Right lobe of liver (tissue), 6 donors: ENCODE measurements around the gene TRAFD1. TPM values are rescaled to one million over a fixed set of nuclear protein-coding genes. Genes with fewer than 3 reads are reported as not detected.

Experiments
- ATAC-seq, 4 donors: fragments of 200-7000 bp; cut with Tn5 transposase; one replicate each; pipeline ENCODE4 v1.9.1; 2020; ENCODE audit warnings: mild to moderate bottlenecking in 4 of 4, moderate library complexity in 4 of 4
- DNase-seq, 3 donors: peaks; one replicate each; pipeline ENCODE4 v3.0.0-alpha.2; 2020
- H3K27ac ChIP-seq, 3 donors: fragments of 200-600 bp; one replicate each; pipeline ENCODE4 v1.8.0; 2022
- H3K27me3 ChIP-seq, 2 donors: fragments of 200-600 bp; one replicate each; pipeline ENCODE4 v1.8.0; 2022
- H3K36me3 ChIP-seq, 4 donors: fragments of 200-600 bp; sonication (generic) in 1 of 4; one replicate each; pipeline versions ENCODE4 v1.5.1 to v1.8.0; 2017 to 2022; ENCODE audit warnings: control low read depth in 1 of 4
- H3K4me1 ChIP-seq, 4 donors: fragments of 200-600 bp; sonication (generic) in 1 of 4; one replicate each; pipeline versions ENCODE4 v1.5.1 to v1.8.0; 2017 to 2022; ENCODE audit warnings: control low read depth in 1 of 4
- H3K4me3 ChIP-seq, 3 donors: fragments of 200-600 bp; one replicate each; pipeline ENCODE4 v1.8.0; 2022
- H3K9me3 ChIP-seq, 4 donors: fragments of 200-600 bp; sonication (generic) in 1 of 4; one replicate each; pipeline versions ENCODE4 v1.5.1 to v1.8.0; 2017 to 2022; ENCODE audit warnings: control low read depth in 1 of 4
- POLR2A ChIP-seq: fragments of 450-650 bp; IDR thresholded peaks from one replicate; pipeline ENCODE4 v1.6.1; 2017; ENCODE audit warnings: antibody characterized with exemption, mild to moderate bottlenecking
- WGBS: methylation state at CpG from one replicate; pipeline ENCODE4 v1.1.6; 2018; ENCODE audit warnings: low coverage, low lambda C conversion rate; ENCODE audit not compliant: insufficient coverage; ENCODE audit errors: missing lambda C conversion rate; 5-methylcytosine and 5-hydroxymethylcytosine counted together
- intact Hi-C, 2 donors: fragments of 100-400 bp; cut with DNase I; formaldehyde crosslinking; loops; one replicate each; pipeline versions ENCODE4 v1.11.2 to v1.14.1; 2022
- total RNA-seq, 6 experiments: library from RNA; depleted of rRNA in 2 of 6; stranded (reverse); fragments of >200 nt in 2 of 6; fragmentation: NEBNext Ultra II Directional in 3 of 6; extraction: Animal tissue kit (Norgen Biotek cat#: 25700) in 3 of 6; gene quantifications; one replicate each; pipeline versions ENCODE4 v1.1.0 to v1.2.4, GENCODE V29; 2016 to 2023
- TF ChIP-seq, protein P1 (sequence below), 4 donors: fragments of 200-600 bp in 3 of 4; fragments of 450-650 bp in 1 of 4; IDR thresholded peaks; one replicate each; pipeline versions ENCODE4 v1.5.1 to v1.8.0; 2016 to 2022; ENCODE audit warnings: antibody characterized with exemption in 4 of 4, mild to moderate bottlenecking in 2 of 4
- donor health status: DM: no; HTN: yes; CAD: no.
- donor health status: DM: no; HTN: no; CAD: no.
- donor health status: DM: no; HTN: no; CAD: no.
- donor health status: DM: no; HTN: yes; CAD: no.
- donor health status: DM: no; HTN: yes; CAD: no.

Gene TRAFD1
- total RNA-seq, 6 experiments from 2014 or later: 6.3 to 14.9 (median 10.3) TPM

- Histone ChIP-seq H3K27me3 (no peaks in the 10 kb centered on the region), H3K27ac (no peak overlapping the region), H3K4me3 (no peak overlapping the region), H3K4me1 (no peaks in the 10 kb centered on the region), H3K9me3 (no peaks in the 10 kb centered on the region), H3K36me3 (peaks cover 0 to 20% (median 8%) of the 10 kb centered on the region in 4 donors)
- ATAC-seq (no peak), DNase-seq (peak in 1 of 3 donors; percentile 31)
- 90% methylated on average over 4 of the region's 26 CpGs for WGBS
- intact Hi-C loops: no loop called here
- TF ChIP-seq, protein P1, sequence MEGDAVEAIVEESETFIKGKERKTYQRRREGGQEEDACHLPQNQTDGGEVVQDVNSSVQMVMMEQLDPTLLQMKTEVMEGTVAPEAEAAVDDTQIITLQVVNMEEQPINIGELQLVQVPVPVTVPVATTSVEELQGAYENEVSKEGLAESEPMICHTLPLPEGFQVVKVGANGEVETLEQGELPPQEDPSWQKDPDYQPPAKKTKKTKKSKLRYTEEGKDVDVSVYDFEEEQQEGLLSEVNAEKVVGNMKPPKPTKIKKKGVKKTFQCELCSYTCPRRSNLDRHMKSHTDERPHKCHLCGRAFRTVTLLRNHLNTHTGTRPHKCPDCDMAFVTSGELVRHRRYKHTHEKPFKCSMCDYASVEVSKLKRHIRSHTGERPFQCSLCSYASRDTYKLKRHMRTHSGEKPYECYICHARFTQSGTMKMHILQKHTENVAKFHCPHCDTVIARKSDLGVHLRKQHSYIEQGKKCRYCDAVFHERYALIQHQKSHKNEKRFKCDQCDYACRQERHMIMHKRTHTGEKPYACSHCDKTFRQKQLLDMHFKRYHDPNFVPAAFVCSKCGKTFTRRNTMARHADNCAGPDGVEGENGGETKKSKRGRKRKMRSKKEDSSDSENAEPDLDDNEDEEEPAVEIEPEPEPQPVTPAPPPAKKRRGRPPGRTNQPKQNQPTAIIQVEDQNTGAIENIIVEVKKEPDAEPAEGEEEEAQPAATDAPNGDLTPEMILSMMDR (IDR thresholded peaks at IDR 0.05): no peak
- no peak for TF ChIP-seq POLR2A
Observed at GRCh38 chr12:112166051-112167015, 41.0 kb downstream of the TRAFD1 start.

- no peak for DNase-seq
- H3K9me3 ChIP-seq: no peaks in the 10 kb centered on the region
- WGBS: no CpG with 5 or more reads among the region's 12 CpGs
- H3K27me3 ChIP-seq: no peaks in the 10 kb centered on the region
- H3K4me1 ChIP-seq: no peaks in the 10 kb centered on the region
- TF ChIP-seq, protein P1 (IDR thresholded peaks at IDR 0.05): no peak
- no peak for TF ChIP-seq POLR2A
- intact Hi-C loops: no loop called here
- no peak overlapping the region for H3K4me3 ChIP-seq
- peaks cover 0 to 22% (median 8%) of the 10 kb centered on the region in 4 donors for H3K36me3 ChIP-seq
- no peak for ATAC-seq
- H3K27ac ChIP-seq: no peak overlapping the region
Observed at GRCh38 chr12:112167031-112167461, 41.7 kb downstream of the TRAFD1 start.

DNA sequence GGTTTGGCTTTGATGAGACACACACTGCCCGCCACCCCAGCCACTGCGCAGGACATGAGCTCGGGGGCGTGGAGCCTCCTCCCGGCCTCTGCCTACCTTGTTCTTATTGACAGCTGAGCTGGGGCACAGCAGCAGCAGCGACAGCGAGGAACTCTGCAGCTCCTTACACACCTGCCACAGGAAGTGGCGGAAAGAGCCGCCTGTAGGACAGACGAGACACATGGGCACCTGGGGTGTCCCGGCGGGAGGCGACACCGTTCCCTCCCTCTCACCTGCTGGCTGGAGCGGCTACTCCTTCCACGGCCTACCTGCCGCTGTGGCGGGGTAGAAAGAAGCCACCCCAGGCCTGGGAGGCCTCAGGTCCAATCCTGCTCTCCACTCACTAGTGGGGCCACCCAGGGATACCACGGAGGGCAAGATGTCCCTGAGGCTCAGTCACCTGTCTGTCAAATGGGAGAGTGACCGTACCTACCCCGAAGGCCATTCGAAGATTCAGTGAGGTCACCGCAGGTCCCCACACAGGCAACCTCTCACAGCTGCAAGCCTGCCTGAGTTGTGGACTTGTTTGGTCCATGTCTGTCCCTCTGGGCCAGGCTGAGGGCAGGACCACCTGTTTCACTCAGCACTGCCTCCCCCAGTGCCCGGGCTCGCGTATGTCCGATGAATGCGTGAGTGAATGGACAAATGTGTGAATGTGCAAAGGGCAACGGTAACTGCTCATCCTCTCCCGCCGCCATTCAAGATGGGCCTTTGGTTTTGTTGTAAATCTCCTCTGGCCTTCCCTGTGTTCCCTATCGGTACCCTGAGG lies 42.6 kb downstream of the TRAFD1 start:
- intact Hi-C loops: no loop called here
- H3K9me3 ChIP-seq: no peaks in the 10 kb centered on the region
- ATAC-seq (no peak), DNase-seq (peak in 1 of 3 donors; percentile 46)
- 83% methylated on average over 2 of the region's 32 CpGs for WGBS
- no peaks in the 10 kb centered on the region for H3K27me3 ChIP-seq
- no peak overlapping the region for H3K4me3 ChIP-seq
- no peak for TF ChIP-seq POLR2A
- TF ChIP-seq, protein P1 (IDR thresholded peaks at IDR 0.05): no peak
- no peak overlapping the region for H3K27ac ChIP-seq
- no peaks in the 10 kb centered on the region for H3K4me1 ChIP-seq
- peaks cover 0 to 20% (median 5%) of the 10 kb centered on the region in 4 donors for H3K36me3 ChIP-seq

GRCh38 chr12:112168561-112168971 lies 43.2 kb downstream of the TRAFD1 start:
- ATAC-seq: no peak
- 100% methylated on average over 1 of the region's 8 CpGs for WGBS
- DNase-seq: no peak
- intact Hi-C loops: no loop called here
- TF ChIP-seq POLR2A: no peak
- TF ChIP-seq, protein P1 (IDR thresholded peaks at IDR 0.05): no peak
- H3K36me3 ChIP-seq: peaks cover 0 to 15% (median 5%) of the 10 kb centered on the region in 4 donors
- H3K27me3 ChIP-seq: no peaks in the 10 kb centered on the region
- H3K4me1 ChIP-seq: no peaks in the 10 kb centered on the region
- no peaks in the 10 kb centered on the region for H3K9me3 ChIP-seq
- H3K27ac ChIP-seq: no peak overlapping the region
- no peak overlapping the region for H3K4me3 ChIP-seq
